ENCODE data around the gene DOCK6.
"Not testable (repeated sequence)": the region's sequence is repeated elsewhere in the genome, so short reads cannot be mapped to it uniquely, and the experiment has no call there.

Gene DOCK6

DNA sequence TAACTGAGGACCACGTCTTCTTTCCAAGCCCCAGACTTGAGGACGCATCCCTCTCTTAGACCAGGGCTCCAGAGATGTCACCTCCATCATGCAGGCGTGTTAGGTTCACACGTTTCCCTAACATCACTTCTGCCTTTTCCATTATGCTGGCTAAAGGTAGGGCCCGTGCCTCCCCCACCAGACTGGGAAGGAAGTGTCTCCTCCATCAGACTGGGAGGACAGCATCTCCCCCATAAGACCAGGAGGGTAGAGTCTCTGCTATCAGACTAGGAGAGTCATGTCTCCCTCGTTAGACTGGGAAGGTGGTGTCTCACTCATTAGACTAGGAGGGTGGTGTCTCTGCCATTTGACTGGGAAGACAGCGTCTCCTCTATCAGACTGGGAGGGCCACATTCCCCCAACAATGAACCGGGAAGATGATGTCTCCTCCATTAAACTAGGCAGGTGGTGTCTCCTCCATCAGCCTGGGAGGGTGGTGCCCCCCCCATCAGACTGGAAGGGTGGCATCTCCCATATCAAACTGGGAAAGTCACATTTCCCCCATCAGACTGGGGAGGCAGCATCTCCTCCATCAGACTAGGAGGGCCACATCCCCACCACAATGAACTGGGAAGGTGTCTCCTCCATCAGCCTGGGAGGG is 88.7 kb downstream of the DOCK6 start:
- no peak for DNase-seq (ENCODE audit: low read depth)

DNA sequence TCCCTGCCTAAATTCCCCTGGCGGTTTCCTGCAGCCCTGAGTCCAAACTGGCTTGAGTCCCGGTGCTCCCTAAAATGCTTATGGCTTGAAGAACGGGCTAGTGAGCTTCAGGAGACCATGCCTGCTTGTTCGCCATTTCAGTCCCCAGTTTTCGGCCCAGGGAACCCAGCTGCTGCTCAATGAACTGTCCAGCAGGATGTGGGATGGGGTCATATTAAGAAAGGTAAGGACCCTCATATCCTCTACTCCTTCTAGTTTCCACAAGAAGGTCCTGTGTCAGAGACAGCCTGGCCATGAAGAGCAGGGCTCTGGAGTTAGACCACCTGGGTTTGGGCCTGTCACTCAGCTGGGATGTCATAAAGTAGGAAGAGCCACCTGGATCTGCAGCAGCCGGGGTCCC is 89.7 kb downstream of the DOCK6 start:
- DNase-seq (ENCODE audit: low read depth) = no peak

- DNase-seq (ENCODE audit: low read depth) = no peak
These were observed 91.2 kb downstream of the DOCK6 start for GRCh38 chr19:11171144-11171543.

DNA sequence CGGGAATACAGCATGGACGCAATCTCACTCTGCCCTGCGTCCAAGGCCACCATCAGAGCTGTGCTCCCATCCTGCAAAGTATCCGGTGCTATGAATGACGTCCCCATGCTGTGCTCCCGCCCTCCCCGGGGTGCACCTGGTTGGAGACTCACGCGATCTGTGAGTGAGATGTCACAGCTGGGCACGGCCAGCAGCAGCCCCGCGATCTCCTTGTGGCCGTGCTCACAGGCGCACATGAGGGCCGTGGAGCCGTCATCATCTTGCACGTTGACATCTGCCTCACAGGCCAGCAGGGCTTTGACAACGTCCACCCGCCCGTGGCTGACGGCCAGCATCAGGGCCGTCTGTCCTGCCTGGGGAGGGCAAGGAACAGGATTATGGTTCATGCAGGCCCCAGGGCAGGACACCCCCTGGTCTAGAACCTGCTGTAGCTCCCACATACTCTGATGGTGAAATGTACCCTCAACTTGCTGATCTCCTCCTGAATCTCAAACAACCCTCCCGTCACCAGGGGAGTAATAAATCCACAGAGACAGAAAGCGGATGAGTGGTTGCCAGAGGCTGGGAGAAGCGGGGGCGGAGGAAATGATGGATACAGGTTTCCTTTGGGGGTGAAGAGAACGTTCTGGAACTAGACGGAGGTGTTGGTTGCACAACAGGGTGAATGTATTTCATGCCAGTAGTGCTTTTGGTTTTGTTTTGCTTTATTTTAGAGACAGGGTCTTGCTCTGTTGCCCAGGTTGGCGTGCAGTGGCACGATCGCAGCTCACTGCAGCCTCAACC is 92.2 kb downstream of the DOCK6 start:
- no peak for DNase-seq (ENCODE audit: low read depth)

- peak; percentile 94 for DNase-seq (ENCODE audit: low read depth)
These were observed 93.8 kb downstream of the DOCK6 start for GRCh38 chr19:11168568-11168967.

- peak; percentile 96 for DNase-seq (ENCODE audit: low read depth)
These were observed 95.8 kb downstream of the DOCK6 start for GRCh38 chr19:11166281-11167142.

DNA sequence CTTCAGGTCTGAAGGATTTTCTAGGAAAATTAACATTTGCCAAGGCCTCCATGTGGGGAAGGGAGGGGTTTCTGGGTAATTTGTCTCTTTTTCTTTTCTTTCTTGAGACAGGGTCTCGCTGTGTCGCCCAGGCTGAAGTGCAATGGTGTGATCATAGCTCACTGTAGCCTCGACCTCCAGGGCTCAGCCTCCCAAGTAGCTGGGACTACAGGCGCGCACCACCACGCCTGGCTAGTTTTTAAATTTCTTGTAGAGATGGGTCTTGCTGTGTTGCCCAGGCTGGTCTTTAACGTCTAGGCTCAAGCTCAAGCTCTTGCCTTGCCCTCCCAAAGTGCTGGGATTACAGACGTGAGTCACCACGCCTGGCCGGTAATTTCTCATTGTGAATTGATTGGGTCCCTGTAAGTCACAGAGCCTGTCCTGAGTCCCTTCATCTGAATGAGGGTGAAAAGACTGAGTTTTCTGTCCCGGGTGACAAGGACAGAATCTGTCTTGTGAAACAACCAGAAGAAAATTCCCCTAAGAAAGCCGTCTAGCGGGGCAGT is 96.8 kb downstream of the DOCK6 start:
- DNase-seq (ENCODE audit: low read depth) = peak; percentile 55

DNA sequence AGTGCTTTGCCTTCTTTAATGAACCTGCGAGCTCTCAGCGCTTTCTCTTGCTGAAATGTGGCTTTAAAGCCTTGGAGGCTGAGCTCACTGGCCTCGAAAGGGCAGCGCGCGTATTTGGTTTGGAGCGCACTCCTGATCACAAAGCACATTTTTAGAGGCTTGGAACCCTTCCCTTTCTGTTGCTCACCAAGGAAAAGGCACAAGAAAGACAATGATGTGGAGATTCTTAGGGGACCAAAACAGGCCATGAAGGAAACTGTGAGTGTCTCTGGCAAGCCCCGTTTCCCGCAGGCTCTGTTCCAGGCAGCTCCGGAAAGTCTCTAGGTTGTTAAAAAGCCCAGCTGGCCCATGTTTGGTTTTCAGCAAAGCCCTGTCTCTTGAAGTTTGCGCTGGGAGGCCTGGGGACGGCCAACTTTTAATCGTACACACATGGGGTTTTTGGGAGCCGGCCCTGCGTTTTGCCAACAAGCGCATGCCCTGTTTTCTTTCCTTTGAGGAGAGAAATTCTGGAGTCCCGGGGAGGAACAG is 97.4 kb downstream of the DOCK6 start:
- peak; percentile 95 for DNase-seq (ENCODE audit: low read depth)

DNA sequence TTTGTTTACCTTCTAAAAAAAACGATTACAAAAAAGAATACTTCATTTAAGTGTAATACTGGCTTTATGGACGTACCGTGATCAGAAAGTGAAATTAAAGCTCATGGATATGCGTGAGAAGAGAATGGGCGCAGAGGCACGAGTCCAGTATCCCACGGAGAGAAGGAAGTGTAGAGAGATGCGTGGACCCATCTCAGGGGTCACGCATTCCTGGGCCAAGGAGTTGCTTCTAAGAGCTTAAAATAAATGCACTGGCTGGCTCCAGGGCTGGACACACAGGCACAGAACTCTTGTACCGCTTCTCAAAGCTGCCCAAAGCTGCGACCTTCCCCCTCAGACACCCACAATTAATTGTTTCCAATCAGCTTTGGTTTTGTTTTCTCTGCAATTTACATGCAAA is 98.0 kb downstream of the DOCK6 start:
- no peak for DNase-seq (ENCODE audit: low read depth)

GRCh38 chr19:11160440-11160768 is 101.9 kb downstream of the DOCK6 start:
- not testable (repeated sequence) for DNase-seq (ENCODE audit: low read depth)

DNA sequence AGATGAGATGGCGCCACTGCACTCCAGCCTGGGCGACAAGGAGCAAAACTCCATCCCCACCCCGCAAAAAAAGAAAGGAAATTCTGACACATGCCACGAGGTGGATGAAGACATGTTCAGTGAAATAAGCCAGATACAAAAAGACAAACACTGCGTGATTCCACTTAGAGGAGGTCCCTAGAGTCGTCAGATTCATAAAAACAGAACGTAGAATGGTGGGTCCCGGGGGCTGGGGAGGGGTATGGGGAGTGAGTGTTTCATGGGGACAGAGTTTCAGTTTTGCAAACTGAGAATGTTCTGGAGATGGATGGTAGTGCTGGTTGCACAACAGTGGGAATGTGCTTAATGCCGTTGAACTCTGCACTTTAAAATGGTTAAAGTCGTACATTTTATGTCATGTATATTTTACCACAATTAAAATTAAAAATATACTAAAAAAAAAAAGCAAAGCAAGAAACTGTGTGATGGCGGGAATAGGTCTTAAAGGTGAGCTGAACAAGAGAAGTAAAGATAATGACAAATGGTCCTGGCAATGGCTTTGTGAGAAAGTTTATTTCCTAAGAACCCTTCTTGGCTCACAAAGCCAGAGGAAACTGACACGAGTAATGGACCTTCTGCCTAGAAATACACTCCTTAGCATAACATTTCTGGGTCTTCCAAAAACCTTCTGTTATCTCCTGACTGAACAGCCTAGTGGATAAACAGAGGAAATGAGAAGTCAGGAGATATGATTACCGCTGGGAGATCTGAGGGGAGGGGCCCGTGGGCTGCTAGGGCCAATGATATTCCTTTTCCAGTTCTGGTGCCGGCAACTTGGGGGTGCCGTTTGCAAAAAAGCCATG is 102.5 kb downstream of the DOCK6 start:
- peak; percentile 53 for DNase-seq (ENCODE audit: low read depth)

DNA sequence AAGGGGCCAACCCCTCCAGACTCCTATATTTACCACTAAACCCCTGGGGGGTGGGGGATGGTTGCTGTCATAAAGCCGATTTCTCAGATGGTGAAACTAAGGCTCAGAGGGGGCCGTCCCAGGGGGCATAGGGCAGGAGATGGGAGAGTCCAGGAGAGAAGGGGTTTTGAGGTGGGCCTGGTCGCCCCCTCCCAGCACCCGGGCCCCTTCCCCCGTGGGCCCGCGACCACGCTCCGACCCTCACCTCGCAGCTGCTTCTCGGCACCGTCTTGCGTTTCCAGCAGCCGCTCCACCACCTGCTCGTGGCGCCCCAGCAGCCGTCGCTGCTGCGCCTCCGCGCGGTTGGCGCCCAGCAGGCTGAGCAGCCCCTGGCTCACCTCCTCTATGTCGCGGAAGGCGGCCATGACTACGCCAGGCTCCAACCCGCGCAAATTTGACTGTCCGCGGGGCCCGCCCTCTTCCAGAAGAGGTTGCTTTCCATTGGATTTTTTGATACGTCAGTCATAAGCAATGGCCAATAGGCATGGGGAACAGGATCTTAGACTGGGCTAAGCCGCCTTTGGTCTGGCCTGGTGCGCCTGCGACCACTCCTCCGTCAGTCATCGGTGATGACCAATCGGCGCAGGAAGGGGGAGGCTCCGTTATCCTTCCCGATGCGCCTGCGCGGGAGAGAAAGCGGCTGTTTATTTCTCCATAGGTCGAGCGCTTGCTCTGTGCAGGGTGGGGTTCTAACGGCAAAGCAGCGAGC is 106.8 kb downstream of the DOCK6 start, which contains the start of gene SPC24:
SPC24 (minus strand) TSS at position 410 of the 748 bp plus-strand sequence; CDS start at position 404, 6 bp downstream.
- peak; percentile 98 for DNase-seq (ENCODE audit: low read depth)

GRCh38 chr19:11154683-11155047 is 107.7 kb downstream of the DOCK6 start:
- no peak for DNase-seq (ENCODE audit: low read depth)

GRCh38 chr19:11152318-11153062 is 109.8 kb downstream of the DOCK6 start:
- DNase-seq (ENCODE audit: low read depth) = peak; percentile 96

DNA sequence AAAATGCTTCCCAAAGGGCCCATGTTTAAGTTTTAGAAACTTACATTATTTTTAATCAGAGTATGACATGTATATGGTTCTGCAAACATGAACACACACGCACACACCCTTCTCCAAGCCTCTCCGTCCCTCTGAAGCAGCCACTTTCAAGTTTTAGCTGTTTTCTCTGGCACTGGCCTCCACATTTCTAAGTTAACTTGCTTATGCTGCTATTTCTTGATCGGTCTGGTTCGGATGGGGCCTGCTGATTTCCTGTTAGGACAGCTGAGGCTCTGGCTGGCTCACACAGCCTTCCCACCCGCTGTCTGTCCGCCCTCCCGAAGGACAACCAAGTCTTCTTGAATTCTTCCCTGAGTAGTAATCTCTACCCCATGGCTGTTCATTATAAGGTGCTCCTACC is 111.1 kb downstream of the DOCK6 start:
- DNase-seq (ENCODE audit: low read depth) = no peak

Data from fibroblast of gingiva (primary cell).